Endothelial cell of umbilical vein (primary cell): ENCODE measurements around the gene GP5.

Experiments used
- CTCF ChIP-seq, 2 donors: IDR thresholded peaks; 1 replicate in 1 of 2; 2 replicates in 1 of 2; pipeline ENCODE4 v1.5.1; 2011; ENCODE audit warnings: low read length in 2 of 2, mild to moderate bottlenecking in 2 of 2, moderate library complexity in 2 of 2, control low read depth in 1 of 2, inconsistent platforms in 1 of 2, low read depth in 1 of 2; ENCODE audit not compliant: insufficient read depth in 1 of 2; ENCODE audit errors: extremely low read depth in 1 of 2
- EZH2 ChIP-seq: IDR thresholded peaks from 2 replicates; pipeline ENCODE4 v1.6.1; 2012; ENCODE audit warnings: borderline replicate concordance, low read depth, mild to moderate bottlenecking, moderate library complexity, low read length, inconsistent platforms; ENCODE audit not compliant: severe bottlenecking
- FOS ChIP-seq: IDR thresholded peaks from 2 replicates; pipeline ENCODE4 v1.6.1; 2011; ENCODE audit warnings: mild to moderate bottlenecking, low read length, moderate library complexity, borderline replicate concordance; ENCODE audit not compliant: insufficient read depth
- JUN ChIP-seq: IDR thresholded peaks from 2 replicates; pipeline ENCODE4 v1.6.1; 2011; ENCODE audit warnings: borderline replicate concordance, low read depth; ENCODE audit not compliant: insufficient read length, insufficient read depth
- MAX ChIP-seq: IDR thresholded peaks from 2 replicates; pipeline ENCODE4 v1.6.1; 2011; ENCODE audit not compliant: insufficient read depth, insufficient read length
- POLR2A ChIP-seq: IDR thresholded peaks from 2 replicates; pipeline ENCODE4 v1.6.1; 2012; ENCODE audit warnings: low read depth, mild to moderate bottlenecking, control low read depth, low read length
- POLR2AphosphoS5 ChIP-seq: IDR thresholded peaks from 2 replicates; pipeline ENCODE4 v1.6.1; 2012; ENCODE audit warnings: low read depth, mild to moderate bottlenecking, control low read depth, low read length, moderate library complexity; ENCODE audit not compliant: insufficient read depth

- no peak for TF ChIP-seq CTCF (IDR thresholded peaks at IDR 0.05; ENCODE audit: extremely low read depth in 1 of 2, insufficient read depth in 1 of 2, low read depth in 1 of 2, low read length in 2 of 2)
- no peak for TF ChIP-seq MAX
- no peak for TF ChIP-seq POLR2A
- no peak for TF ChIP-seq EZH2
- TF ChIP-seq POLR2AphosphoS5 = no peak
- TF ChIP-seq FOS = no peak
- TF ChIP-seq JUN = no peak
These were observed 43.7 kb downstream of the GP5 start for GRCh38 chr3:194355379-194355778.
